ENCODE measurements around the gene TBCC.
"Not testable (repeated sequence)": the region's sequence is repeated elsewhere in the genome, so short reads cannot be mapped to it uniquely, and the experiment has no call there.

TBCC gene

GRCh38 chr6:42769836-42770235, 23.9 kb upstream of the TBCC start:
- no peak for DNase-seq (ENCODE audit: low read depth)

- DNase-seq (ENCODE audit: low read depth): no peak
Observed at GRCh38 chr6:42769051-42769450, 23.1 kb upstream of the TBCC start.

GRCh38 chr6:42766163-42766670, 20.3 kb upstream of the TBCC start:
- DNase-seq (ENCODE audit: low read depth): no peak

- no peak for DNase-seq (ENCODE audit: low read depth)
Observed at GRCh38 chr6:42764911-42765648, 19.2 kb upstream of the TBCC start.

GRCh38 chr6:42762950-42763349, 17.0 kb upstream of the TBCC start:
- DNase-seq (ENCODE audit: low read depth): no peak

DNA sequence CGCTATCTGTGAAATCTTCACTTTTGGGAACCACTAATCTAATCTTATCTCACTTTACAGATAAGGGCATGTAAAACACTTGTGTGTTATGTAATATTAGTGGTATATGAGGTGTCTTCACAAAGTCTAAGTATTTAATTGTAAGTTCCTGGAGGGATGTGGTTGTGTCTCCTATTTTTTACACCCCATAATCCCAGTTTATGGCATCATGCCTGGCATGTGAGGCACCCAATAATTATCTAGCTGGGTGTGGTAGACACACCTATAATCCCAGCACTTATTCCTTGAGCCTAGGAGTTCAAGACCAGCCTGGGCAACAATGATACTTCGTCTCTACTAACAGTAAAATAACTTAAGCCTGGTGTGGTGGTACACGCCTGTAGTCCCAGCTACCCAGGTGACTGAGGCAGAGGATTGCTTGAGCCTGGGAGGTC, 16.5 kb upstream of the TBCC start:
- DNase-seq (ENCODE audit: low read depth): no peak

- no peak for DNase-seq (ENCODE audit: low read depth)
Observed at GRCh38 chr6:42761287-42762067, 15.6 kb upstream of the TBCC start.

- DNase-seq (ENCODE audit: low read depth): no peak
Observed at GRCh38 chr6:42758756-42759430, 13.0 kb upstream of the TBCC start.

- DNase-seq (ENCODE audit: low read depth): no peak
Observed at GRCh38 chr6:42756722-42757121, 10.8 kb upstream of the TBCC start.

DNA sequence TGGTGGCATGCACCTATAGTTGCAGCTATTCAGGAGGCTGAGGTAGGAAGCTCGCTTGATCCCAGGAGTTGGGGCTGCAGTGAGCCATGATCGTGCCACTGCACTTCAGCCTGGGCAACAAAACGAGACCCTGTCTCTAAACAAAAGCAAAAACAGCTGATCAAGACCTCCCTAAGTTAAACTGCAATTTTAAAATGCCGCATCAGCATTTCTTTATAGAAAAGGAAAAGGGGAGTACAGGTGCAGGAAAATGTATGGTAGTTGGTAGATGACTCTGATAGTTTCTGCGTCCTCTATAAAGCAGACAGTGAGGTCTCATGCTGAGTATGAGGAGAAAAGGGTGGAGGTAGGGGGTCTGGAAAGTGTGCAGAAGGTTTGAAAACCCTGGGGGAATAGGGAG, 8.9 kb upstream of the TBCC start:
- no peak for DNase-seq (ENCODE audit: low read depth)

GRCh38 chr6:42751055-42751454, 5.2 kb upstream of the TBCC start:
- DNase-seq (ENCODE audit: low read depth): no peak

DNA sequence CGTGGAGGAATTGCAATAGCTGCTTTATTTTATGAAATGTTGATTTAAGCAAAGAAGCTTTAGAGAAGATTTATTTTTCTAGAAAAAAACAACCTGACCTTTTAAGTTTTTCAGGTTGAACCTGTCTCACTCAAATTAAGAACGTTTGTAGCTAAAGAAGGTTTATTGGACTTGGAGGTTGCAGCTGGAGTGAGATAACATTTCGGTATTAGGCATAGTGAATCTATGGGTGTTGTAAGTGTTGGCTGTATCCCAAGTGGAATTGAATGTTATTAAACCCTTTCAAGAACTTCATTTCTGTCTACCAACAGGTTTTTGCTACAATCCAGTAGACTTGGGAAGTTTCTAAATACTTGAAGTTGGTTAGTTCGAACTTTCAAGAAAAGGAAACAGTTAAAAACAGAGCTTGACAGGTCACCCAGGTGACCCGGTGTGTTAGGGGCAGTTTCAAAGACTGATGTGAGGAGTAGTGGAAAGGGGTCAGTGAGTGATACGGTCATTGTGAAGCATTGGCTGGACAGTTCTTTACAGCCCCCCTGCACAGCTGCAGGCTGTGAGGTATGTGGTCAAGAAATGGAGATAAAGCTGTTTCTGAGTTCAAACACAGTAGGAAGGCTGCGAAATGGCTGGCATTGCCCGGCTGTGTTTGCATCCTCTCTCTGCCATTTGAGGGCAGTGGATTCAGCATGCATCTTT, 2.4 kb upstream of the TBCC start:
- no peak for DNase-seq (ENCODE audit: low read depth)

DNA sequence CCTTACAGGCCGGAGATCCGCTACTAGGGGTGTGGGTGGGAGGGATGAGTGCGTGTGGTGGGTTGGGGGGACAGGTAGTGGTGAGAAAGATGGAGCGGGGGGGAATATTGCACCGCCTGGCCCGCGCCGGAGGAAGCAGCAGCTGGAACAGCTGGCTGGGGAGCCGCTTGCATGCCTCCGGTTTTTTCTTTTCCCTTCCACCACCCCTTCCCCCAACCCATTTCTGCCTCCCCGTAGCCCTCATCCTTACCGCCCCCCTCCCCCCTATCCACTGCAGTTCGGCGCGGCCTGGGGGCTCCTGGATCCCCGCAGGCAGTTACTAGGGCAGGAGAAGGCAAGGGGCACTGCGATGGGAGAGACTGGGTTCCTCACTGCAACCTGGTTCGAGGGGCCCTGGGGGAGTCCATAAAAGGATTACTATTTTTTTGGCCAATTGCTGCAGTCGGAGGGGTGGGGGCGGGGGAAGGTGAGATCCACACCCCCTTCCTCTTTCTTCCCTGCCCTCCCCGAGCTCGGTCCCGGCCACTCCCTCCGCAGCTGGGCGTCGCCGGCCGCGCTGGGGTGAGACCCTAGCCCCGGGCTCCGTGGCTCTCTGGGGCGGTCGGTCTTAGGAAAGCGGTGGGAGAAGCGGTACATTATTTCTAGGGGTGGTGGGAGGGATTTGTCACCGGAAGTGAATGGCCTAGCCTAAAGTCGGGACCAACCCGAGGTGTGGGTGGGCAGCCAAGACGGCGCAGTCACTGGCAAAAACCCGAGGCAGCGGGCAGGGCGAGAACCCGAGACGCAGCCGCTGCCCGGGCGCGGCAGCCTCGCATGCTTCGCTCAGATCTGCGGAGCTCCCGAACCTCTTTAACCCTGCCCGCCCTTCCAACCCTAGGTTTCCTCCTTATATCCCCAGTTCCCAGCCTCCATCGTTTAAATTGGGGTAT, 824 bp upstream of the TBCC start:
- DNase-seq (ENCODE audit: low read depth): peak; percentile 73

DNA sequence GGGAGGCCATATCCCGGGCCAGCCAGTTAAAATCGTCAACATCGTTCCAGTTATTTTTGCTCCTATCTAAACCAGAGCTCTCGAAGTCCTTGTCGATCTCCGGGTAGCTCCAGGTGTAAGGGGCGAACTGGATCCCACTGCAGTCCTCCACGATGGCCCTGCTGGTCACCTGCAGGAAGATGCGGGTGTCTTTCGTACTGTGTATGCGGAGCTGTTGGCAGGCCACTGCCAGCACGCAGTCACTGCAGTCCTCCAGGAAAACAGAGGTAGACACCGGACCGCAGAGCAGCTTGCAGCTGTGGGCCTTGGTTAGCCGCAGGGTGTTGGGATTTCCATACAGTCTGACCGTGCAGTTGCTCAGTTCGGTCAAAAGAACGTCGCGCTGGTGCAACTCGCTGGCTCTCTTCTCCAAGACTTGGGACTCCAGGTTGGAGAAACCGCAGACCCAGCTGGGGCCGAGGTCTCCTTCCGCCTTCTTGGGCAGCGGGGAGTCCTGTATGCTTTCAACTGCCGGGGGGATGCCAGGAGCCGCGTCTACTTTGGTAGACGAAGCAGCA, 742 bp downstream of the TBCC start:
- DNase-seq (ENCODE audit: low read depth): peak; percentile 25

DNA sequence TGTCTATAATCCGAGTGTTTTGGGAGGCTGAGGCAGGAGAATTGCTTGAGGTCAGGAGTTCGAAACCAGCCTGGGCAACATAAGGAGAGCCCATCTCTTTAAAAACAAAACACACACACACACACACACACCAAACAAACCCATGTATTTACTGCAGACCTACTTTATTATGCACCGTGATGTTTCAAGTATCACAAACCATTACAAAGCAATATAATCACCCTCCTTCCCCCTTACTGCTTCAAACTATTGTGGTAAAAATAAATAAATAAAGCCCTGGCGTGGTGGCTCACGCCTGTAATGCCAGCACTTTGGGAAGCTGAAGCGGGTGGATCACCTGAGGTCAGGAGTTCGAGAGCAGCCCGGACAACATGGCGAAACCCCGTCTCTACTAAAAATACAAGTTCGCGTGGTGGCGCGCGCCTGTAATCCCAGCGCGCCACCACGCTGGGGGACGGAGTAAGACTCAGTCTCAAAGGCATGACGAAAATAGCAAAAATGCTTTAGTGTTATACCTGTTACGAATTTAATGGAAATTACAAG, 1.5 kb downstream of the TBCC start:
- no peak for DNase-seq (ENCODE audit: low read depth)

DNA sequence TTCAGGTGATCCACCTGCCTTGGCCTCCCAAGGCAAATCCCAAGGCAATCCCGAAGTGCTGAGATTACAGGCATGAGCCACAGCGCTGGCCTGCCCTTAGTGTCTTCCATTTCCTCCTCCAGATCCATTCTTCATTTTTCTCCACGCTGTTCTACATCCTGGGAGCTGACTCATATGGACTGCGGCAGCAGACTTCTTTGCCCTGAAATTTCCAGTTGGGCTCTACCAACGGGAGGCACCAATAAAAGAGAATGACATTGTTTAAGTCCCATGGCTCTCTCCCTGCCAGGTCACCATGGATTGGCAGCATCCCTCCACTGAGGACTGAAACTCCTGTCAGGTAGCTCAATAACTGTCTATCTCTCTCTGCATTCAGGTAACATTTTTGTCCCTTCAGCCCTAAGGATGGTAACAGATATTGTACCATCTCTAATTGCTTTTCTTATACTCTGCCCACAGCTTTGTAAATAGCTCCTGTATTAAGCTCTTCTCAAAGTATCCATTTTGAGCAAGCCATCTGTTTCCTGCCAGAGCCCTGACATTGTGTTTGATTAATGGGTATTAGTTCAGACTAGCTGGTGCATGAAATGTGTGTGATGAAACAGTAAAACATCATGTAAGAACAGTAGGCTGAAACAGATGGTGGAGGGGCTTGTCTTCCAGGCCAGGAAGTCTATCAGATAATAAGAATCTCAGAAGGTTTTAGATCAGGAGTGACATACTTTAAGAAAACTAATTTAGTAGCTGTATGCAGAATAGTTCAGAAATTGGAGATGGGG, 3.6 kb downstream of the TBCC start:
- no peak for DNase-seq (ENCODE audit: low read depth)

- no peak for DNase-seq (ENCODE audit: low read depth)
Observed at GRCh38 chr6:42740725-42741124, 5.2 kb downstream of the TBCC start.

DNA sequence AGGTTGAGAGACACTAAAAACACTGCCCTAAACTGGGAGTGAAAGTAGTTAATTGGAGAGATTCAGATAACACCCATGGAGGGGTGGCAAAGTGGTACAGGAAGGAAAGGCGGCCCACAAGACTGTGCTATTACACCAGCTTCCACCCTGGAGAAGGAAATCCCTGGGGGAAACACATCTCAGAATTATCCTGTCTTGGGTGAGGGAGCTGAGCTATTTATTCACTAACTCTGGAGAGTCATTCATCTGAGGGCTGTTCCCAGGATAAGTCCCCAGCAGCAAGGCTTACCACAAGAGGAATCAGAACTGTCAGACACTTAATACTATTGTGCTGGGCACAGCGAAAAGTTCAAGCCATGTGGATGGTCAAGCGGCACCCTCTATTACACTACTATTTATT, 9.9 kb downstream of the TBCC start:
- DNase-seq (ENCODE audit: low read depth): no peak

- DNase-seq (ENCODE audit: low read depth): not testable (repeated sequence)
Observed at GRCh38 chr6:42733867-42734481, 11.9 kb downstream of the TBCC start.

Measured in stimulated activated CD8-positive, alpha-beta memory T cell treated with anti-CD3 and anti-CD28 coated beads, Interleukin-4, amount 100 ng/mL, for 24 hours (primary cell).